Calu3 (cell line): ENCODE data around the gene PLXNA4. TPM values are rescaled to one million over a fixed set of nuclear protein-coding genes. Genes with fewer than 3 reads are reported as not detected.

Experiments used
- BruUV-seq: library from RNA; stranded (reverse); fragments of 400-500 nt; replicated peaks from 2 replicates; lab custom pipeline; 2021; lab: Mats Ljungman, UMichigan
- CTCF ChIA-PET: fragments of 300-600 bp; sonication (Branson Sonifier 250); formaldehyde crosslinking; loops from one replicate; lab custom pipeline; 2022; ENCODE audit warnings: antibody characterized with exemption; lab: Charles Lee
- DNase-seq: peaks from one replicate; pipeline ENCODE4 v3.0.0; 2022
- H3K27ac Mint-ChIP-seq: one replicate; pipeline ENCODE4 v1.8.0; 2022; ENCODE audit warnings: mixed read lengths; ENCODE audit not compliant: unreplicated experiment
- H3K27me3 Mint-ChIP-seq: one replicate; pipeline ENCODE4 v1.8.0; 2022; ENCODE audit warnings: mixed read lengths; ENCODE audit not compliant: unreplicated experiment
- H3K36me3 Mint-ChIP-seq: one replicate; pipeline ENCODE4 v1.8.0; 2022; ENCODE audit warnings: mild to moderate bottlenecking, moderate library complexity, mixed read lengths; ENCODE audit not compliant: insufficient read depth, unreplicated experiment
- H3K4me1 Mint-ChIP-seq: one replicate; pipeline ENCODE4 v1.8.0; 2022; ENCODE audit warnings: mild to moderate bottlenecking, low read depth, mixed read lengths; ENCODE audit not compliant: unreplicated experiment
- H3K4me3 Mint-ChIP-seq: one replicate; pipeline ENCODE4 v1.8.0; 2022; ENCODE audit warnings: mild to moderate bottlenecking, low read depth, moderate library complexity, mixed read lengths; ENCODE audit not compliant: unreplicated experiment
- H3K9me3 Mint-ChIP-seq: one replicate; pipeline ENCODE4 v1.8.0; 2022; ENCODE audit warnings: low read depth, mixed read lengths; ENCODE audit not compliant: unreplicated experiment
- intact Hi-C: fragments of 100-400 bp; cut with micrococcal nuclease; formaldehyde crosslinking; loops from one replicate; pipeline ENCODE4 v1.10.0; 2022; ENCODE audit not compliant: unreplicated experiment
- total RNA-seq: library from RNA; stranded (reverse); gene quantifications from 2 replicates; pipeline ENCODE4 v1.2.3, GENCODE V29; 2022
- TF ChIP-seq, protein P1 (sequence below): fragments of 200-600 bp; IDR thresholded peaks from one replicate; pipeline ENCODE4 v1.8.0; 2022; ENCODE audit warnings: antibody characterized with exemption; ENCODE audit not compliant: unreplicated experiment

The PLXNA4 gene
- total RNA-seq, 1 experiment from 2014 or later, result not detected

DNA sequence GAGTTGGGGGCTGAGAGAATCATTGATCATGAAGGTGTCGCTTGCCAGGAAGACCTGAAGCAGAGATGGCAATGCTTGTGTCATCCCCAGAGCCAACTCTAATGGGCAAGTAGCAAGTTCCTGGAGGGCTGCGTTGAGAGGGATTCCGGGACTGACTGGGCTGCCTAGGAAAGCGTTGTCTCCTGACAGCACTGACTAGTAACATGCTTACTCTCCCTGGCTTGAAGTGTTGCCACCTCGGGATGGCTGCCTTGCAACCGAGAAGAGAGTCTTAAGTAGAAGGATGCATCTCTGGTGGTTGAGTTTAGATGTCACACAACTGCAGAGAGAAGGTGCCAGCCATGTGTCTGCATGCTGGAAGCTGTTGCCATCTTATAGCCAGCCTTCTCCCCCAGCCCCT lies 453.4 kb downstream of the PLXNA4 start:
- no peak for DNase-seq
- Mint-ChIP-seq H3K4me1 (no peaks in the 10 kb centered on the region), H3K4me3 (no peak overlapping the region), H3K9me3 (no peaks in the 10 kb centered on the region), H3K36me3 (no peaks in the 10 kb centered on the region), H3K27ac (no peak overlapping the region), H3K27me3 (peaks cover 80% of the 10 kb centered on the region)
- CTCF ChIA-PET, result no interaction called here
- TF ChIP-seq, protein P1, sequence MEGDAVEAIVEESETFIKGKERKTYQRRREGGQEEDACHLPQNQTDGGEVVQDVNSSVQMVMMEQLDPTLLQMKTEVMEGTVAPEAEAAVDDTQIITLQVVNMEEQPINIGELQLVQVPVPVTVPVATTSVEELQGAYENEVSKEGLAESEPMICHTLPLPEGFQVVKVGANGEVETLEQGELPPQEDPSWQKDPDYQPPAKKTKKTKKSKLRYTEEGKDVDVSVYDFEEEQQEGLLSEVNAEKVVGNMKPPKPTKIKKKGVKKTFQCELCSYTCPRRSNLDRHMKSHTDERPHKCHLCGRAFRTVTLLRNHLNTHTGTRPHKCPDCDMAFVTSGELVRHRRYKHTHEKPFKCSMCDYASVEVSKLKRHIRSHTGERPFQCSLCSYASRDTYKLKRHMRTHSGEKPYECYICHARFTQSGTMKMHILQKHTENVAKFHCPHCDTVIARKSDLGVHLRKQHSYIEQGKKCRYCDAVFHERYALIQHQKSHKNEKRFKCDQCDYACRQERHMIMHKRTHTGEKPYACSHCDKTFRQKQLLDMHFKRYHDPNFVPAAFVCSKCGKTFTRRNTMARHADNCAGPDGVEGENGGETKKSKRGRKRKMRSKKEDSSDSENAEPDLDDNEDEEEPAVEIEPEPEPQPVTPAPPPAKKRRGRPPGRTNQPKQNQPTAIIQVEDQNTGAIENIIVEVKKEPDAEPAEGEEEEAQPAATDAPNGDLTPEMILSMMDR, result no peak
- BruUV-seq, result no TSS peak
- intact Hi-C loops, result no loop called here

DNA sequence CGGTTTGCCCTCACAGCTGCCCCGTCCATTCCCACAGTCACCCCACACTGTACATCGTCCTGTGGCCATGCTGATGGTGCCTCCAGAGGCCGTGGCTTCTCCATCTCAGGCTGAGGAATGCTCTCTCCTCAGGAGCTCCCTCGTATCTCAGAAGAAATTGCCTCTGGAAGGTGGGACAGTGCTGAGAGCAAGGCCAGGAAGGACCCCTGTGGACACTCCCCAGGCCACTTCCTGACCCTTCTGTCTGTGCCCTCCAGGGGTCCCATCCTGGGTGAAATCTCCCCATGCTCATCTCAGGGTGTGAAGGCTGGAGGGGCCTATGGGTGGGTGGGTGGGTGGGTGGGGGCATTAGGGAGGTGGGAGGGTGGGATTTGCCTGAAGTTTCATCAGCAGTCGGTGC lies 454.3 kb downstream of the PLXNA4 start:
- CTCF ChIA-PET, result no interaction called here
- DNase-seq, result no peak
- H3K27me3 Mint-ChIP-seq, result peaks cover 83% of the 10 kb centered on the region
- TF ChIP-seq, protein P1, result no peak
- no peaks in the 10 kb centered on the region for H3K9me3 Mint-ChIP-seq
- H3K27ac Mint-ChIP-seq, result no peak overlapping the region
- no peaks in the 10 kb centered on the region for H3K4me1 Mint-ChIP-seq
- BruUV-seq, result no TSS peak
- H3K4me3 Mint-ChIP-seq, result no peak overlapping the region
- intact Hi-C loops, result no loop called here
- H3K36me3 Mint-ChIP-seq, result no peaks in the 10 kb centered on the region

DNA sequence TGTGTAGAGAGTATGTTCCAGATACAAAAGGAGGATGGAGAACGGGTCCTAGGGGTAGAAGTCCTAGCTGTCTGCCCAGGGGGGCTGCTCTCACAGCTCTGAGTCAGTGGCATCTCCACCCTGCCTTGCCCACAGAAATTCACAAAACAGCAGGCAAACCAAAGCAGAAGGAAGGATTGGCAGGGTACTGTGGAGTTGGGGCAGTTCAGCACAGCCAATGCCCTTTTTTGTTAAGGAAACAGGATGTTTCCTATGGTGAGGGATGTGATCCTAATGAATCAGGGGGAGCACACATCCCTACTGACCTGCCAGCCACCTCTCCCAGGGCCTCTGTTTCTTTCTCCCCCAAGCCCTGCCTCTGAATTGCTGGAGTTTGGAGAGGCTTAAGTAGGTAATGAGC lies 457.6 kb downstream of the PLXNA4 start:
- Mint-ChIP-seq H3K4me3 (no peak overlapping the region), H3K27me3 (peaks cover 57% of the 10 kb centered on the region), H3K27ac (no peak overlapping the region), H3K4me1 (no peaks in the 10 kb centered on the region), H3K9me3 (no peaks in the 10 kb centered on the region), H3K36me3 (no peaks in the 10 kb centered on the region)
- DNase-seq, result no peak
- TF ChIP-seq, protein P1, result no peak
- BruUV-seq, result no TSS peak
- intact Hi-C loops, result no loop called here
- CTCF ChIA-PET, result no interaction called here

DNA sequence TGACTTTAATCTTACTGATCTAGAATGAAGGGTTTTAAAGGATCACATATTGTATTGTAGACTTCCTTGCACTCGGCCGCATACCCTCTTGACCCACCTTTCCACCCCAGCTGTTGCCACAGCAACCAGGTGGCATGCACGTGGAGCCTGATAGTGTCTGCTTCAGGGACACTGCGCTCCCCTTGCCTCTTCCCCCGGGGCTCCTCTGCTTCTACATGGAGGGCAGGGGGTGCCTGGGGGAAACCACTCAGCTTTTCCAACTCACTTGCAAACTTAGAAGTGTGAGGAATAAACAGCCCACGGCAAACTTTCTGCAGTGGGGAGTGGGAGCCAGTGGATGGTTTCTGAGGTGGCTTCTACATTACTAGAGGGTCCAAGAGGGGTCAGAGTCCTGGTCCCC lies 458.6 kb downstream of the PLXNA4 start:
- no peaks in the 10 kb centered on the region for H3K4me1 Mint-ChIP-seq
- peaks cover 51% of the 10 kb centered on the region for H3K27me3 Mint-ChIP-seq
- H3K27ac Mint-ChIP-seq, result no peak overlapping the region
- BruUV-seq, result no TSS peak
- H3K9me3 Mint-ChIP-seq, result no peaks in the 10 kb centered on the region
- H3K36me3 Mint-ChIP-seq, result no peaks in the 10 kb centered on the region
- CTCF ChIA-PET, result no interaction called here
- TF ChIP-seq, protein P1, result no peak
- DNase-seq, result no peak
- intact Hi-C loops, result no loop called here
- no peak overlapping the region for H3K4me3 Mint-ChIP-seq
